ENCODE measurements around the gene CRY1.
"Not testable (repeated sequence)": the region's sequence is repeated elsewhere in the genome, so short reads cannot be mapped to it uniquely, and the experiment has no call there.

The CRY1 gene

DNA sequence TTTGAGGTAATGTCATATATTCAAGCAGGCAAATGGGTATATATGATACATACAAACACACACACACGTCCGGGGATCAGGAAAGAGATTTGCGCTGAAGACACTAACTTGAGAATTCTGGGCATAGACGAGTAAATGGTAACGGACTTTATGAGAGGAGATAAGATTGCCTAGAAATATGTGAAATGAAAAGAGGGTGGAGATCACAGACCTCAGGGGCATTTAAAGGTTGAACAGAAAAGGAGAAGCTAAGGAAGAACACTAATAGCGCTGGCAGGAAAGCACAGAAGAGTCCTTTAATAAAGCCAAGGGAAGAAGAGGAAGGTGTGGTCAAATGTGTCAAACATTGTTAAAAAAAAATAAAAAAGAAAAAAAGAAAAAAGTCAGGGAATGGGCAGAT, 13.1 kb downstream of the CRY1 start:
- H3K27ac ChIP-seq, result no peak overlapping the region
- DNase-seq (ENCODE audit: low read depth, low spot score), result no peak

DNA sequence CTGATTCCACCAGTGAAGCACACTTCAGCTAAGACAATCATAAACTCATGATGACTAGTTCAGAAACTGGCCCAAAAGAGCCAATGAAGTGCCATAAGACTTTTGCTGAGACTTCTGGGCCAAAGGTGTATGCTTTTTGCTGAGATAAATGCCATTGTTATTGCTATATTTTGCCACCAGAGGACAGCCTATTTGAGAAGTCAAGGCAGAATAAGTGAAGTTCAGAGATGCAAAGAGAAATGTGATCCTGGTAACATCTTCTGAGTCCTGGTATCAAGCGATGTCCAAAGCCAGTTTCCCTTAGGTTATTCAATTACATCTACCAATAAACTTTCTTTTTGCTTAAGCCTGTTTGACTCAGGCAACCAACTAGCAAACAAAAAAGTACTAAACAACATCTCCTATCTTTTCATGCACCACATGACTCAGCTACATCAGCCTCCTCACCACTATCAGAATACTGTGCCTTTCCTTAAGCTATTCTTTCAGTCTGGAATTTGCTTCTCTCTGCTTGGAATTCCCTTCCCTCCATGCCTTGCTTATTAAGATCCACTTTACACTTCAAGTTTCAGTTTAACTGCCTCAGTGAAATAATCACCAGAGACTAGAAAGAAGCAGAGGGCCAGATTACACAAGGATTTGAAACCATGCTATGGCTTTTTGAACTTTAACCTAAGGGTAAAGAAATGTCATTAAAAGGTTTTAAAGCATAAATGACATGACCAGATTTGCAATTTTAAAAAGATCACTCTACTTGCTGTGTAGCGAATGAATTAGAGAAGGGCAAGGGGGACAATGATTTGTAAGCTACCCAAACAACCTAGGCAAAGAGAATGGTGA, 14.0 kb downstream of the CRY1 start:
- H3K27ac ChIP-seq, result no peak overlapping the region
- DNase-seq (ENCODE audit: low read depth, low spot score), result no peak

DNA sequence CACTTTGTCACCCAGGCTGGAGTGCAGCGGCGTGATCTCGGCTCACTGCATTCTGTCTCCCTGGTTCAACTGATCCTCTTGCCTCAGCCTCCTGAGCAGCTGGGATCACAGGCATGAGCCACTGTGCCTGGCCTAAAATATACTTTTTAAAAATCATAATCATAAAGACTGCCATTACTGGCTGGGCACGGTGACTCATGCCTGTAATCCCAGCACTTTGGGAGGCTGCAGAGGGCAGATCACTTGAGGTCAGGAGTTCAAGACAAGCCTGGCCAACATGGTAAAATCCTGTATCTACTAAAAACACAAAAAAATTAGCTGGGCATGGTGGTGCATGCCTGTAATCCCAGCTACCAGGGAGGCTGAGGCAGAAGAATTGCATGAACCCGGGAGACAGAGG, 20.1 kb downstream of the CRY1 start:
- not testable (repeated sequence) for H3K27ac ChIP-seq; DNase-seq (ENCODE audit: low read depth, low spot score)

DNA sequence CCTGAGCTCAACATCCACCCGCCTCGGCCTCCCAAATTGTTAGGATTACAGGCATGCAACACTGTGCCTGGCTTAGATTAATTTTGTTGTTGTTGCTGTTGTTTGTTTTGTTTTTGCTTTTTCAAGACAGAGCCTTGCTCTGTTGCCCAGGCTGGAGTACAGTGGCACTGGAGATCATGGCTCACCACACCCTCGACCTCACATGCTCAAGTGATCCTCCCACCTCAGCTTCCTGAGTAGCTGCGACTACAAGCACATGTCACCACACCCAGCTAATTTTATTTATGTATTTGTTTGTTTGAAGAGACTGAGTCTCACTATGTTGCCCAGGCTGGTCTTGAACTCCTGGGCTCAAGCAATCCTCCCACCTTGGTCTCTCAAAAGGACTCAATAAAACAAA, 26.7 kb downstream of the CRY1 start:
- no peak for DNase-seq (ENCODE audit: low read depth, low spot score)
- H3K27ac ChIP-seq, result no peak overlapping the region

DNA sequence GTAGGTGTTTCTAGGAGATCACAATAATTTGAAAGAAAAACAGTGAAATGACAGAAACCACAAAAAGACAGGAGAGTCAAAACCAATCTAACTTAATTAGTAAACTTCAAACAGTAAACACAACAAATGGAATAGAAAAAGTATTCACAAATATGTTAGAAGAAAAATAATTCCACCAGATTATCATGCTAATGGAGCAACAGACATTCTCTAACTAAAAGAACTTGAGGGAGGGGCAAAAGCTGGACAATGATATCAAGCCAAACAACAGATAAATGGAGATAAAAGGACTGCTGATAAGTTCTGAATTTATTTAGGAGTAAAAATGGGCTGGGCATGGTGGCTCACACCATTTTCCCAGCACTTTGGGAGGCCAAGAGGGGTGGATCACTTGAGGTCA, 28.7 kb downstream of the CRY1 start:
- no peak overlapping the region for H3K27ac ChIP-seq
- DNase-seq (ENCODE audit: low read depth, low spot score), result no peak

DNA sequence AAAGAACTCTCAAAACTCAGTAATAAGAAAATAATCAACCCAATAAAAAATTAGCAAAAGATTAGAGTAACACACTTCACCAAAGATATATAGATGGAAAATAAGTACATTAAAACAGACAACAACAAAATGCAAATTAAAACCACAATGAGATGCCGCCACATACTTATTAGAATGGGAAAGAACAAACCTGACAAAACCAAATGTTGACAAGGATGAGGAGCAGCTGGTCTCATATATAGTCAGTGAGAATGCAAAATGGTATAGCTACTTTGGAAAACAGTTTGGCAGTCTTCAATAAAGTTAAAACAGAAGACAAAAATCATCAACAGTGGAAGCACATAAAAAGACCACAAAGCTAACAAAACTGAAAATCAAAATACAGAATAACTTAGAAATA, 29.1 kb downstream of the CRY1 start:
- DNase-seq (ENCODE audit: low read depth, low spot score), result no peak
- H3K27ac ChIP-seq, result no peak overlapping the region

DNA sequence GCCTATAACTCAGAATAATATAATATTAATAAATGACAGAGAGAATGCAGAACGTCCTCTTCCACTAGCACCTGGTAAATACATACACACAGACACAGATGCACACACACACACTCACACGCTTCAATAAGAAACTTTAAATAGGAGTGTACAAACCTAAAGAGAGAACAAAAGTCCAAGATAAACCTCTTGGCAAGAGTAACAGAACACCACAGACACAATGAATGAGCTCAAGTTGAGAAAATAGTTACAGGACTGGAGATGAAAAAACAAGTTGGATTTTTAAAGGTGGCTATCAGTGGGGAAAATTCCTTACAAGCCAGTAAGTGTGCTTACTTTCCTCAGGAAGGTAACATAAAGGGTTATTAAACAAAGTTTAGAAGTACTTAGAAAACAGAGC, 35.2 kb downstream of the CRY1 start:
- DNase-seq (ENCODE audit: low read depth, low spot score), result no peak
- no peak overlapping the region for H3K27ac ChIP-seq

DNA sequence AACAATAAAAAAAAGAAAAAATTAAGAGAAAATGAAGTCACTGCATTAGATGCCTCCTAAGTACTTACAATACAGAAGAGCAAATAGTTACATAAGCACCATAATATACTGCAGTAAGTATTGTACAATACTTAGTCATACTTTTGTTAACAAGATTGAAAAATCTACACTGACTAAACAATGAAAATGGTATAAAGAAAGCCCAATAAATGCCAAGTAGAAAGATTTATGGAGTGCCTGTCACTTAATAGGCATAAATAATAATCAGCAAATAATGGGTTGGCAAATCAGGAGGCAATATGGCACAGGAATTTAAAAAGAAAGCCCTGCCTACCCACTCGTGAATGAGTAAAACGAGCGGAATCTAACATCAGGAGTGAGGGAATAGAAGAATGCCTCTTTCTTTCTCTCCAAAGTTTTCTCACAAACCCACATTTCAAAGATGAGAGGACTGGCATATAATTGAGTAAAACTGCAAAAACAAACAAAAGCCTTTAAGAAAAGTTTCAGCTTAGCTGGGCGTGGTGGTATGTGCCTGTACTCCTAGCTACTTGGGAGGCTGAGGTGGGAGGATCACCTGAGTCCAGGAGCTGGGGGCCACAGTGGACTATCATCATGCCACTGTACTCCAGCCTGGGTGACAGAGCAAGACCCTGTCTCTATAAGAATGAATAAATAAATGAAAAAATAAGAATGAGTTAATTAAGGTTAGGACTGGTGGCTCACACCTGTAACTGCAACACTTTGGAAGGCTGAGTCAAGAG, 36.1 kb downstream of the CRY1 start:
- DNase-seq (ENCODE audit: low read depth, low spot score), result peak; percentile 55
- H3K27ac ChIP-seq, result peak overlapping the region; percentile 22

DNA sequence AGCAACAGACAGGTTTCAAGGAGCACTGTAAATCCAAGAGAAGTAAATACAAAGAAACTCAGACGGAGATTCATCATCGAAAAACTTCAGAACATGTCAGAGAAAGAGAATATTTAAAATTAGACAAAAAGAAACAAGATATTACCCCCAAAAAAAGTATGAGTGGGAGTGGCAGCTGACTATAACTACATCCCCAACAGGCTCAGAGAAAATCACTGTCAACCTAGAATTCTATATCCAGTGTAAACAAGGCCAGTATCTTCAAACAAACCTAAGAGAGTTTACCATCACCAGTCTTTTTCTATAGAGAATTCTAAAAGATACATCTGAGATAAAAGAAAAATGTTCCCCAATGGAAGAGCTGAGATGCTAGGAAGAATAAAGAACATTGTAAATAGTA, 39.6 kb downstream of the CRY1 start:
- no peak for DNase-seq (ENCODE audit: low read depth, low spot score)
- H3K27ac ChIP-seq, result no peak overlapping the region

DNA sequence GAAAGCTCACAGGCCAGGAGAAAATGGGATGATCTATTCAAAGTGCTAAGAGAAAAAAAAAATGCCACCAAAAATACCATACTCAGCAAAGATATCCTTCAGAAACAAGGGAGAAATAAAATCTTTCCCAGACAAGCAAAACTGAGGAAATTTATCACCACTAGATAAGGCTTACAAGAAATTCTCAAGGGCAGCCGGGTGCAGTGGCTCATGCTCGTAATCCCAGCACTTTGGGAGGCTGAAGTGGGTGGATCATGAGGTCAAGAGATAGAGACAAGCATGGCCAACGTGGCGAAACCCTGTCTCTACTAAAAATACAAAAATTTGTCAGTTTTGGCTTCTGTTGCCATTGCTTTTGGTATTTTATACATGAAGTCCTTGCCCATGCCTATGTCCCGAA, 48.2 kb downstream of the CRY1 start:
- DNase-seq (ENCODE audit: low read depth, low spot score), result no peak
- no peak overlapping the region for H3K27ac ChIP-seq

DNA sequence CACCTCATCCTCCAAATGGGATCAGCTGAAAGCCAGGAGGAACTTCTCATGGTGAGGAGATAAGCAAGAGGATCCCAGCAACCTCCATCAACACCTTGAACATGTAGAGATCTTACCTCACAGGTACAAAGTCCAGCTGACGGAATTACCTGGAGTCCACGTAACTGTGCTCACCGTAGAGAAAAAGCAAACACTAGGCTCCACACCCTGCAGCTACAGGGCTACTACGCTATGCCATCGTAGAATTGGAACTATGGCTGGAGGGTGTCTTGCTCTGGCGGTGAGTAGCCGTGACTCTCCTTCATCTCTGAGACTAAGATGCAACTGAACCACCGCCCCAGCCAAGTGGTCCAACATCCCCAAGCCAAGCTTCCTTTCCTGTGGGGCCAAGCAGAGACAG, 50.5 kb downstream of the CRY1 start:
- H3K27ac ChIP-seq, result no peak overlapping the region
- no peak for DNase-seq (ENCODE audit: low read depth, low spot score)

DNA sequence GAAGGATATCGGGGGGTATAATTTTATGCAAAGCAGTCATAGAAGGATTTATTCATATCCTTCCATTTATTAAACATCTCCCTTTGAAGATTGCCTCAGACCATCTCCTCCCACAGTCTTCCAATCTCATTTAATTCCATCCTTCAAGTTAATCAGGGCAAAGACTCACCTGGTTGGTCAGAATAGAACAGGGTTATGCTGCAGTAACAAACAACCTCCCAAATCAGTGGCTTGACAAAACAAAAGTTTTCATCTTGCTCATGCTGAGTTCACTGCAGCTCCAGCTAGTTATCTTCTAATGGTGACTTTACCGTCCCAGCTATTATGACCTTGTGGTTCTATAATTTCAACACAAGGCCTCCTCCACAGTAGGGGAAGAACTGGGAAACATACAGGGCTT, 57.6 kb downstream of the CRY1 start:
- H3K27ac ChIP-seq, result no peak overlapping the region
- DNase-seq (ENCODE audit: low read depth, low spot score), result no peak

DNA sequence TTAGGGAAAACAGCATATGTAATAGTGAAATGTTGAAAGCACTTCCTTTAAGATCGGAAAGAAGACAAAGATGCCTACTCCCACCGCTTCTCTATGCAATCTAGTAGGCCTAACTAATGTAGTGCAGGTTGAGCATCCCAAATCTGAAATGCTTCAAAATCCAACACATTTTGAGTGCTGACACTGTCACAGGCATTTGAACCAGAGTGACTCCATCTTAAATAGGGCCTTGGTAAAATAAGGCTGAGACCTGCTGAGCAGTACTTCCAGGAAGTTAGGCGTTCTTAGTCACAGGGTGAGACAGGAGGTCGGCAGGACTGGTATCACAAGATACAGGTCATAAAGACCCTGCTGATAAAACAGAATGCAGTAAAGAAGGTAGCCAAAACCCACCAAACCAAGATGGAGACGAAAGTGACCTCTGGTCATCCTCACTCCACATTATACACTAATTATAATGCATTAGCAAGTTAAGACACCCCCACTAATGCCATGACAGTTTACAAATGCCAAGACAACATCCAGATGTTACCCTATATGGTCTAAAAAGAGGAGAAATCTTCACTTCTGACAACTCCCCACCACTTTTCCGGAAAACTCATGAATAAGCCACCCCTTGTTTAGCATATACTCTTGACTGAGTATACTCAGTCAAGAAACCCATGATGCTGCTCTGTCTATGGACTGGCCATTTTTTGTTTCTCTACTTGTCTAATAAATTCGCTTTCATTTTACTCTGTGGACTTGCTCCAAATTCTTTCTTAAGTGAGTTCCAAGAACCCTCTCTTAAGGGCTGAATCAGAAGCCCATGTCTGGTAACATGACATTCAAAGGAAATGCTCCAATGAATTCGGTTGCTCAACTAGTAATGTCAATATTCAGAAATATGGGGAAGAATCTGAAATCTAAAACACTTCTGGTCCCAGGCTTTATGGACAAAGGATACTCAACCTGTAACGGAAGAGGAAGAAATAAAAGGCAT, 59.3 kb downstream of the CRY1 start:
- no peak overlapping the region for H3K27ac ChIP-seq
- no peak for DNase-seq (ENCODE audit: low read depth, low spot score)

DNA sequence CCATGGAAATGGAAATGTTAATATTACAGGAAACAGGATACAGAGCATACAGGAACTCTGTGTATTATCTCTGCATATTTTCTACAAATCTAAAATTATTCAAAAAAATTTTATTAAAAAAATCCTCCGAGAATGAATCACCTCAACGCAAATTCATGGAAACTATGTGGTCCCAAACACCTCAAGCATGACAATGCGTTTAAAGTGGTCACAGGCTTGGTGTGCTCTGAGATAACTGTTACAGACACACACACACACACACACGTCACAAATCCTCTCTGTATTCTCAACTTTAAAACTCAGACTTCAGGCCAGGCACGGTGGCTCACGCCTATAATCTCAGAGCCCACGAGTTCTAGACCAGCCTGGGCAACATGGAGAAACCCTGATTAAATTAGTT, 61.1 kb downstream of the CRY1 start:
- no peak for DNase-seq (ENCODE audit: low read depth, low spot score)
- H3K27ac ChIP-seq, result no peak overlapping the region

DNA sequence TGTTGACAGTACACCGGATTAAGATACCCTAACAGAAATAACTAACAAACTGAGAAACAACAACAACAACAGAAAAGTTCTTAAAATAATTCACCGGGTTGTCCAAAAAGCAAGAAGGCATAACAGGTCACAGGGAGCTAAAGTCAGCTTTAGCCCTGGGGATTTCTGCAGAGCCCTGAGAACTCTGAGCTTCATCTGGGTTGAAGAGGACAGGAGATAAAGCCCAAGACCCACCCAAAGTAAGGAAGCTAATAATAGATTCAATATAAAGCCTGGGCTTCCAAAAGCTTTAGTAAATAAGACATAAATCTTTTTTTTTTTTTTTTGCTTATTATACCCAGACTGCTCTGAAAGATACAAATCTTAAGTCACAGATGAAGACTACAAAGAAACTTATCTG, 62.3 kb downstream of the CRY1 start:
- DNase-seq (ENCODE audit: low read depth, low spot score), result no peak
- H3K27ac ChIP-seq, result no peak overlapping the region

DNA sequence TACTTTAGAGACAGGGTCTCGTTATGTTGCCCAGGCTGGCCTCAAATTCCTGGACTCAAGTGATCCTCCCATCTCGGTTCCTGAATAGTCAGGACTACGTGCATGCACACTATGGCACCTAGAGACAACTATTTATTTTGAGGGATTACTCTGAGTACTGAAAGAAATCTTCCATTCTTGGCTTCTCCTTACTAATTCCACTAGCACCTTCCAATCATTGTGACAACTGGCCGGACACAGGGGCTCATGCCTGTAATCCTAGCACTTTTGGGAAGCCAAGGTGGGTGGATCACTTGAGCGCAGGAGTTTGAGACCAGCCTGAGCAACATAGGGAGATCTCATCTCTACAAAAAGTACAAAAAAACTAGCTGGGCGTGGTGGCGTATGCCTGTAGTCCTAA, 64.3 kb downstream of the CRY1 start:
- H3K27ac ChIP-seq, result no peak overlapping the region
- no peak for DNase-seq (ENCODE audit: low read depth, low spot score)

DNA sequence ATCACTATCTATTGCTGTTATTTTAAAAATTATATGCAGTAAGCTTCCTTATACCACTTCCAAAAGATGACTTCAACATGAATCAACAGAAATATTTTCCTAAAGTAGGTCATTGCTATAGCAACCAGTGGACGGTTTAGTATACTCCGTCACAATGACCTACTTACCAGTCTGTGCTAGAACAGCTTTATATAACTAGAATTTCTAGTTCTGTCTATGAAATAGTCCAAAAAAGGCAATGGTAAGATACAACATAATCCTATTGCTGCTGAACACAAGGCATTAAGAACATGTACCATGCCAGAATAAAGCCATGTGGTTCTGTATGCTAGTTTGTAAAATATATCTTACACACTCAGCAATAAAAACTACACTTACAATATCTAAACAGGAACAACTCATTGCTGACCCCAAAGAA, 65.7 kb downstream of the CRY1 start:
- peak; percentile 90 for DNase-seq (ENCODE audit: low read depth, low spot score)
- H3K27ac ChIP-seq, result peak overlapping the region; percentile 39

DNA sequence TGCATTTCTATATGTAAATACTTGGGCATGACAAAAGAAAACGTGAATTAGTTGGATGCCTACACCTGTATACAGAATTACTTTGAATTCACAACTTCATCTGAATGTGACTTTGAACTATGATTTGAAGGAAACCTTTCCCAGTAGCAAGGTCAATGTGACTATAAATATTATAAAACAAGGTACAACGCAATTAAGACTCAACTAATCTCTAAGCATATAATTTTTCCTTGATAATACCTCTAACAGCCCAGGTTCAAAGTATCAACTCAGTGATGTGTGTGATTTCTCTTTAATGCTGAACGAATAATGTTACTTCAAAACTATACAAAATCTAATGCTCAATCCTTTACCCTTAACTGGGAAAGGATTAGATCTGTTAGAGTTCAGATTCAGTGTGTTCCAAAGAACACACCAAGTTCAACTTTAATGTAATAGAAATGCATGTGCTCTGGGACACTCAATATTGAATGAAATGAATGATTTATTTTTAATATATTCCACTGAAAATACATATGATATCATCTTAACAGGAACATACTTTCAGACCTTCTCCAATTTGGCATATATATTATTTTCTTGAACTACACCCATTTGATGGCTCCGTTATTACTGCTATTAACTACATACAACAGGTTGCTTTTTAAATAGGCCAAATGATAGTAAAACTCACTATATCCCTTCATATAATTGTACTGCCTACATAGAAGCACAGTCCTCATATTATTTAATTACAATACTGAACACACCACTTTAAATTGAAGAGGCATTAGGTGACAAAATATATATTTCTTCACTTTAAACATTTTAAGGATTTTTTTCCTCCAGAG, 66.3 kb downstream of the CRY1 start:
- DNase-seq (ENCODE audit: low read depth, low spot score), result no peak
- peak overlapping the region; percentile 39 for H3K27ac ChIP-seq

DNA sequence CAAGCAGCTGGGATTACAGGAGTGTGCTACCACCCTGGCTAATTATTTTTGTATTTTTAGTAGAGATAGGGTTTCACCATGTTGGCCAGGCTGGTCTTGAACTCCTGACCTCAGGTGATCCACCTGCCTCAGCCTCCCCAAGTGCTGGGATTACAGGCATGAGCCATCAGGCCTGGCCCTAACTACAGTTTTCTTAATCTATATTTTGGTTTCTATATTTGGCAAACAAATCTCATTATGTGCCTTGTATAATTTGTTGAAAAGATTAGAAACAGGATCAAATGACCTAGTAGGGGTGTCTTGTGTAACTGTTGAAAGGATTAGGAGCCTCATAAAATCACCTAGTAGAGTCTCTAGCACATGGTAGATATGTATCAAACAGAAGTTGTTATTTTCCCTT, 67.0 kb downstream of the CRY1 start:
- not testable (repeated sequence) for DNase-seq (ENCODE audit: low read depth, low spot score); H3K27ac ChIP-seq

DNA sequence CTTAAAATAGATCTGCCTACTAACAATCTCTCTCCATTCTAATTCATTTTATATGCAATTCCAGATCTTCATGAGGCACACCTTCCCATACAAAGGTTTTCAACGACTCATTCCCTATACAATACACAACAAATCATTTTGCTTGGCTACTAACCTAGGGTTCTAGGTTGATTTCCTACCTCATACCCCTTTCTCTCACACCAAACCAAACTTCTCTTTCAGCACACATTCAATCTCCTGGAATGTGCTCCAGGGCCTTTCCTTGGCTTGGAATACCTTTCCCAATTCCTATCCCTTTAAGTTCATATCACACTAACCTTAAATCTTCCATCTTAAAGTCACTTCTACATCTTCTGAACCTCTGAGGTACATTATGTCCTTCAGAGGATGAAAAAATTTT, 67.7 kb downstream of the CRY1 start:
- no peak overlapping the region for H3K27ac ChIP-seq
- no peak for DNase-seq (ENCODE audit: low read depth, low spot score)

Measured in epithelial cell of prostate (primary cell).